Keratinocyte (primary cell): ENCODE results near the gene KIAA0825. TPM values are rescaled to one million over a fixed set of nuclear protein-coding genes. Genes with fewer than 3 reads are reported as not detected.

Source experiments
- DNase-seq: peaks from one replicate; pipeline ENCODE4 v3.0.0-alpha.2; 2011; ENCODE audit warnings: low read depth, missing footprints, low spot score
- FAIRE-seq: peaks from 2 replicates; lab custom pipeline; 2011; peaks lifted over from hg19 to GRCh38; lab: Jason Lieb, UNC
- H2AFZ ChIP-seq: 2 replicates; pipeline ENCODE4 v1.6.0; 2012; ENCODE audit warnings: low read length, control low read depth, inconsistent platforms; ENCODE audit not compliant: control insufficient read depth
- H3K27ac ChIP-seq: 2 replicates; pipeline ENCODE4 v1.5.1; 2011; ENCODE audit warnings: low read length; ENCODE audit not compliant: control insufficient read depth, insufficient read depth
- H3K27me3 ChIP-seq: 3 replicates; pipeline ENCODE4 v1.6.0; 2011; ENCODE audit warnings: low read length; ENCODE audit not compliant: control insufficient read depth, insufficient read depth; ENCODE audit errors: extremely low read depth
- H3K36me3 ChIP-seq, 2 experiments: 2 replicates in 1 of 2; 3 replicates in 1 of 2; pipeline ENCODE4 v1.5.1; 2011; ENCODE audit warnings: low read length in 2 of 2, mild to moderate bottlenecking in 1 of 2; ENCODE audit not compliant: control insufficient read depth in 2 of 2, insufficient read depth in 2 of 2; ENCODE audit errors: extremely low read depth in 1 of 2
- H3K4me1 ChIP-seq: 3 replicates; pipeline ENCODE4 v1.5.1; 2011; ENCODE audit warnings: low read length; ENCODE audit not compliant: control insufficient read depth, insufficient read depth; ENCODE audit errors: extremely low read depth
- H3K4me2 ChIP-seq: 3 replicates; pipeline ENCODE4 v1.6.0; 2011; ENCODE audit warnings: low read depth, low read length; ENCODE audit not compliant: control insufficient read depth, insufficient read depth; ENCODE audit errors: extremely low read depth
- H3K4me3 ChIP-seq, 3 experiments: fragments of 200-600 bp in 1 of 3; sonication (generic) in 1 of 3; 2 replicates in 2 of 3; 3 replicates in 1 of 3; pipeline ENCODE4 v1.5.1; 2011 to 2016; ENCODE audit warnings: low read length in 3 of 3, mild to moderate bottlenecking in 3 of 3, control low read depth in 2 of 3, inconsistent platforms in 1 of 3, low read depth in 1 of 3, mixed read lengths in 1 of 3, mixed run types in 1 of 3, moderate library complexity in 1 of 3; ENCODE audit not compliant: control insufficient read depth in 2 of 3, insufficient read depth in 2 of 3; ENCODE audit errors: extremely low read depth in 1 of 3
- H3K79me2 ChIP-seq: 2 replicates; pipeline ENCODE4 v1.6.0; 2012; ENCODE audit warnings: low read length; ENCODE audit not compliant: control insufficient read depth, insufficient read depth
- H3K9ac ChIP-seq: 3 replicates; pipeline ENCODE4 v1.6.0; 2011; ENCODE audit warnings: low read length; ENCODE audit not compliant: control insufficient read depth, insufficient read depth; ENCODE audit errors: extremely low read depth
- H3K9me1 ChIP-seq: 3 replicates; pipeline ENCODE4 v1.6.0; 2011; ENCODE audit warnings: low read length; ENCODE audit not compliant: control insufficient read depth, insufficient read depth; ENCODE audit errors: extremely low read depth
- H3K9me3 ChIP-seq: 2 replicates; pipeline ENCODE4 v1.5.1; 2012; ENCODE audit warnings: low read depth, low read length; ENCODE audit not compliant: control insufficient read depth
- H4K20me1 ChIP-seq: 3 replicates; pipeline ENCODE4 v1.6.0; 2011; ENCODE audit warnings: low read length; ENCODE audit not compliant: control insufficient read depth, insufficient read depth; ENCODE audit errors: extremely low read depth
- CTCF ChIP-seq, 3 experiments: IDR thresholded peaks in 1 of 3; conservative IDR thresholded peaks in 1 of 3; optimal IDR thresholded peaks in 1 of 3; 2 replicates in 2 of 3; 3 replicates in 1 of 3; pipeline versions ENCODE3 to v1.5.1; 2011; ENCODE audit warnings: low read length in 3 of 3, mild to moderate bottlenecking in 3 of 3, moderate library complexity in 2 of 3, control low read depth in 1 of 3, inconsistent platforms in 1 of 3; ENCODE audit not compliant: insufficient read depth in 2 of 3; ENCODE audit errors: extremely low read depth in 1 of 3
- EZH2 ChIP-seq: IDR thresholded peaks from one replicate; pipeline ENCODE4 v1.6.1; 2012; ENCODE audit warnings: inconsistent platforms, mild to moderate bottlenecking, low read length, moderate library complexity
- dilution Hi-C: fragments of 300-500 bp; cut with MboI; formaldehyde crosslinking; loops from one replicate; pipeline ENCODE4 v1.7.0; 2020; ENCODE audit warnings: low sequenced_read_pairs; ENCODE audit not compliant: extremely low pct_ligation_motif_present
- polyA plus RNA-seq, 5 experiments: library from polyadenylated mRNA; depleted of rRNA in 3 of 5; stranded (reverse) in 3 of 5; stranded (forward) in 1 of 5; unstranded in 1 of 5; fragments of >200 nt; gene quantifications; 1 replicate in 1 of 5; 2 replicates in 3 of 5; 3 replicates in 1 of 5; pipeline versions ENCODE4 v1.2.1 to v1.2.3, GENCODE V29; 2011 to 2012; ENCODE audit warnings: missing spikeins in 2 of 5, low read depth in 1 of 5, low replicate concordance in 1 of 5

The KIAA0825 gene
- polyA plus RNA-seq, 1 donor (not counting 4 experiments of a cell fraction or from before 2014, with no cell fraction given) = 1.2 TPM

- H3K9me3 ChIP-seq = no peaks in the 10 kb centered on the region
- peaks cover 3% of the 10 kb centered on the region for H3K4me1 ChIP-seq
- no peak for TF ChIP-seq EZH2
- no peak for TF ChIP-seq CTCF (optimal IDR thresholded peaks at IDR 0.05 in 1 of 3, IDR thresholded peaks at IDR 0.05 in 1 of 3, conservative IDR thresholded peaks at IDR 0.05 in 1 of 3; ENCODE audit: extremely low read depth in 1 of 3, insufficient read depth in 2 of 3, low read length in 3 of 3)
- no peaks in the 10 kb centered on the region for H3K36me3 ChIP-seq
- H3K27me3 ChIP-seq = no peaks in the 10 kb centered on the region
- FAIRE-seq (no peak), DNase-seq (no peak)
- H3K4me2 ChIP-seq = no peak overlapping the region
- no peak overlapping the region for H2AFZ ChIP-seq
- dilution Hi-C loops = no loop called here
- no peak overlapping the region for H3K27ac ChIP-seq
- H4K20me1 ChIP-seq = no peaks in the 10 kb centered on the region
- no peak overlapping the region for H3K9ac ChIP-seq
- no peak overlapping the region for H3K4me3 ChIP-seq
- H3K79me2 ChIP-seq = no peaks in the 10 kb centered on the region
- H3K9me1 ChIP-seq = no peaks in the 10 kb centered on the region
Measured at GRCh38 chr5:94429566-94429965, 188.8 kb downstream of the KIAA0825 start.

DNA sequence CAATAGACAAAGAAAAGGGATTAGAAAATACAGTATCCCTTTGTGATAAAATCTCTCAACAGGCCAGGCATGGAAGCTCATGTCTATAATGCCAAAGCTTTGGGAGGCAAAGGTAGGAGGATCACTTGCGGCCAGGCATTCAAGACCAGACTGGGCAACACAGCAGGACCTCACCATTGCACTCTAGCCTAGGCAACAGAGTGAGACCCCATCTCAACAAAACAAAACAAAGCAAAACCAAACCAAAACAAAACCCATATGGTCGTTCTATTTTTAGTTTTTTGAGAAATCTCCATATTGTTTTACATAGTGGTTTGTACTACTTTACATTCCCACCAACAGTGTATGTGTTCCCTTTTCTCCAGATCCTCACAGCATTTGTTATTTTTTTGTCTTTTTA, 193.0 kb downstream of the KIAA0825 start:
- no peaks in the 10 kb centered on the region for H3K9me1 ChIP-seq
- no peak for TF ChIP-seq EZH2
- no peak for TF ChIP-seq CTCF (optimal IDR thresholded peaks at IDR 0.05 in 1 of 3, IDR thresholded peaks at IDR 0.05 in 1 of 3, conservative IDR thresholded peaks at IDR 0.05 in 1 of 3; ENCODE audit: extremely low read depth in 1 of 3, insufficient read depth in 2 of 3, low read length in 3 of 3)
- no peaks in the 10 kb centered on the region for H3K79me2 ChIP-seq
- H3K9me3 ChIP-seq = no peaks in the 10 kb centered on the region
- peaks cover 9% of the 10 kb centered on the region for H3K4me1 ChIP-seq
- H2AFZ ChIP-seq = no peak overlapping the region
- no peak overlapping the region for H3K9ac ChIP-seq
- DNase-seq = no peak
- H3K4me3 ChIP-seq = no peak overlapping the region
- FAIRE-seq = no peak
- H3K36me3 ChIP-seq = no peaks in the 10 kb centered on the region
- no peaks in the 10 kb centered on the region for H3K27me3 ChIP-seq
- dilution Hi-C loops = no loop called here
- H3K4me2 ChIP-seq = no peak overlapping the region
- no peak overlapping the region for H3K27ac ChIP-seq
- no peaks in the 10 kb centered on the region for H4K20me1 ChIP-seq
